HEK293T (cell line): ENCODE measurements around the gene BBC3.

Source experiments
- BHLHE40 ChIP-seq: fragments of 450-650 bp; IDR thresholded peaks from 2 replicates; pipeline ENCODE4 v1.6.1; 2016; ENCODE audit warnings: mild to moderate bottlenecking, moderate library complexity, borderline replicate concordance
- FOXA1 ChIP-seq: fragments of 450-650 bp; IDR thresholded peaks from 2 replicates; pipeline ENCODE4 v1.6.1; 2016; ENCODE audit warnings: mild to moderate bottlenecking
- FOXM1 ChIP-seq: fragments of 450-650 bp; IDR thresholded peaks from 2 replicates; pipeline ENCODE4 v1.6.1; 2017; ENCODE audit warnings: mild to moderate bottlenecking, borderline replicate concordance
- PKNOX1 ChIP-seq: fragments of 450-650 bp; IDR thresholded peaks from 2 replicates; pipeline ENCODE4 v1.6.1; 2016
- SP1 ChIP-seq: fragments of 450-650 bp; IDR thresholded peaks from 2 replicates; pipeline ENCODE4 v1.6.1; 2017
- SUZ12 ChIP-seq: fragments of 450-650 bp; IDR thresholded peaks from 2 replicates; pipeline ENCODE4 v1.6.1; 2016; ENCODE audit warnings: mild to moderate bottlenecking

GRCh38 chr19:47231215-47232054 is 436 bp upstream of the BBC3 start:
- TF ChIP-seq SUZ12 (no peak), FOXA1 (no peak), BHLHE40 (no peak), SP1 (no peak), FOXM1 (no peak; the same call in 1 of the 2 replicates), PKNOX1 (no peak)
